ENCODE data around the gene LHFPL2.

The LHFPL2 gene

GRCh38 chr5:78543916-78544315 lies 104.7 kb downstream of the LHFPL2 start:
- no peak for DNase-seq (ENCODE audit: low spot score)

- DNase-seq (ENCODE audit: low spot score) = no peak
Measured at GRCh38 chr5:78543292-78543691, 105.3 kb downstream of the LHFPL2 start.

DNA sequence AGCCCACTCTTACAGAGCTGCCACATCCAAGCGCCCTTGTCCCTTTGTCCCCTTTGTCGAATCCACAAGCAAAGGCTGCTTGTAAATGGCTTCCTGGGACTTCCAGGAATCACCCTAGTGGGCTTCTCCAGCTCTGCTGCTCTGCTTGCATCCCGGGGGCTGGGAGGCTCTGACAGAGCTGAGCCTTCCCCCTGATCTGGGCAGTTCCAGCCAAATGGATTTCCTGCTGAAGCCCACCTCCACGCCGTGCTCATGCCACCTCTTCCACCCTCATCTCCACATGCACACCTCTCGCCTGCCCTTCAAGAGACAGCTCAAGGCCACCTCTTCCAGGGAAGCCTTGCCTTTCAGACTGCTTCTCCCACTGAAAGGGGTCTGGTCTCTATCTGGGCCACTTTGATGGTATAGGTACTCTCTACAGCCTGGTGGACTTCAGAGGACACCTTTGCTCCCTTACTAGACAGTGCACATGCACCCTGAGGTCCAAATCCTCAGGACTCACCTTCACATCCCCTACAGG lies 106.2 kb downstream of the LHFPL2 start:
- no peak for DNase-seq (ENCODE audit: low spot score)

- no peak for DNase-seq (ENCODE audit: low spot score)
Measured at GRCh38 chr5:78541086-78541654, 107.4 kb downstream of the LHFPL2 start.

GRCh38 chr5:78540335-78541085 lies 108.1 kb downstream of the LHFPL2 start:
- no peak for DNase-seq (ENCODE audit: low spot score)

DNA sequence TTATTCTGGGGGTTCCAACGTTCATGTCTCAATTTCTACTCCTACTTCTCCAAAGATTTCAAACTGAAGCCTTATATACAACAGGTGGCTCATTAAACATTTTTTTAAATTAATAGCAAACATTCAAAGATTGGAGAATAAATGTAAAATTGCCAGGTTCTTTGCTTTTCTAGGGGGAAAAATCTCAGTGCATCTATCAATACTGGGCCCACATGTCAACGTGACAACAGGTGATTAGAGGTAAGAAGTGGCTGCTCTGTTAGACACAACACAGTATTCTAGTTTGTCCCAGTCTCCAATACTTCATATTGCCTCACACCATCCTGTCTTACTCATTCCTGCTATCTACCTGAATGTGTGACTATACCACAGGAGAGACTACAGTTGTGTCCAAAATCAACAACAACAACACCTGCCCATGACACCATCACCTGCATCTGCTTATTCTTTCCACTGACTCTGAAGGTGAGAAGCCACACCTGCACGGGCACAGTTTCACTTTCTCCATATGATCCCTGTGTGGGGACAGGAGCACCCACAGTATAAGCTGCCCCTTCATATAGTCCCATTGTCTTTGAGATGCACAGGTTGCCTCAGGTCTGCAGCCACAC lies 110.2 kb downstream of the LHFPL2 start:
- DNase-seq (ENCODE audit: low spot score) = no peak

GRCh38 chr5:78537821-78538220 lies 110.8 kb downstream of the LHFPL2 start:
- peak; percentile 44 for DNase-seq (ENCODE audit: low spot score)

GRCh38 chr5:78537411-78537810 lies 111.2 kb downstream of the LHFPL2 start:
- no peak for DNase-seq (ENCODE audit: low spot score)

GRCh38 chr5:78536661-78537196 lies 111.8 kb downstream of the LHFPL2 start:
- DNase-seq (ENCODE audit: low spot score) = no peak

DNA sequence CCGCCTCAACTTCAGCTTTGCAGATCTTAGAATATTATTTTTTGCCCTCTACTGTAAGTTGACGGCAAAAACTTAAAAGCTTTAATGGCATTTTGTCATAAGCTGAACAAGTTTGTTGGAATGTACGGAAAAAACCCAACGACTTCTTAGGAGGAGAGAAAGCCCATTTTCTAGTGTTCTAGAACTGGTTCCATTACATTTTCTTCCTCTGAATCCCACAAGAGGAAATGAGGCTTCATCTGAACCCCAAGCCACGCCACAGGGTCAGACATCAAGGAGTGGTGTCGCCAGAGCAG lies 113.7 kb downstream of the LHFPL2 start:
- no peak for DNase-seq (ENCODE audit: low spot score)

- no peak for DNase-seq (ENCODE audit: low spot score)
Measured at GRCh38 chr5:78534148-78534904, 114.2 kb downstream of the LHFPL2 start.

DNA sequence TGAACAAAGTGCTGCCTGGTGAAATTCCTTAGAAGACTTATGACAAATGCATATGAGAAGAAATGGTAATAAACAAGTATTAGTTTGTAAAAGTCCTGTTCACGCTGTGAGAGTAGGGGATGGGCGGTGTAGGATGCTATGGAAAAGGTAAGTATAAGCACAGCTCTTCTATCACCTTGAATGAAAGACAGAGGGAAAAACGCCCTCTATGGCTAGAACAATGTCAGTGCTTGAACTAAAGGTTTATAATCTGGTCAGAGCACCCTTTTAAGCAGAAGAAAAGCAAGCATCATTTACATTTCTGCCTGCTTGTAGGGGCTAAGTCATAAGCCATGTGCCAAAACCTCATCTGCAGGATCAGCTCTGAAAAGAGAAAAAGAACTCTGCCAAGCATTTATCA lies 115.2 kb downstream of the LHFPL2 start:
- DNase-seq (ENCODE audit: low spot score) = no peak

DNA sequence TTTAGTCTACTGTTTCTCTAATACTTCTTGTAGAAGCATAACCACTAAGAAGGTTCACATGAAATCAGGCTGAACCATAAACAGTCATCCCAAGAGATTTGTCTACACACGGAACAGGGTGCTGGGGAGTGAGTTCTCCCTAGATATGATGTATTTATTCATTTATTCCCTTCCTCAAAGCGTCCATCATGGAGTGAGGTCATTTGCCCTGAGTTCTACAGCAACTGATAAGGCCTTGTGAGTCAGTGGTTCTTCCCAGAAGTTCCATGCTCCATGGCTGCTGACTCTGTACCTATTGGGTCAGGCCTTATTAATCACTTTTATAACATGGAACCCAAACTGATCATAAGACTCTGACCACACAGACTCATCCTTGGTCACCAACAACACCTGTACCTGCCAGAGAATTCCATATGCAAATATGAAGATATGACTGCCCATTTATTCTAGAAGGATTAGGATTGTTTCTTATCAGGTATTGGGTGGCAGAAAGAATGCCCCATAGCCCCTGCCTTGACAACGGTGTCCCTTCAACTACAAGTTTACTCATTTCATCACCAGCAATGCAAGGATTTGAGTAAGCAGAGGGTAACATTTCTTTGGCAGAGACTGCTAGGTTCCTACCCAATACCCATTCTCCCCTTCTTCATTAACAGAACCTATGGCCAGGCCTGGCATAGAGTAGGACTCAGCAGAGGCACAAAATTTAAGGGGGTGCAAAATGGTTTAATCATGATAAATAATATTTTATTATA lies 118.1 kb downstream of the LHFPL2 start:
- DNase-seq (ENCODE audit: low spot score) = no peak

DNA sequence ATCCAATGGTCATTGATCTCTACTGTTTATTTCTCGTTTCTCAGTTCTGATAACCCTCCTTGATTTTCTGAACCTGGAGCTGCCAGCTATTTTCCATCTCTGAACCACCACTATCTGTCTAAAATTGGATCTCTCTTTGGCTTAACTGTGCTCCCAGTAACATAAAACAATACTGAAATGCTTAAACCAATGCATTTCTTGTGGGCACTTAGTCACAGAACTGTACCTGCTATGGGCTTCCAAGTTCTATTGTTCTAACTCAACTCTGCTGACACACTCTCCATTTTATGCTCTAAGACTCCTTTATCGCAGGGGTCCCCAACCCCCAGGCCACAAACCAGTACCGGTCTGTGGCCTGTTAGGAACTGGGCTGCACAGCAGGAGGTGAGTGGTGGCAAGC lies 120.6 kb downstream of the LHFPL2 start:
- no peak for DNase-seq (ENCODE audit: low spot score)

- peak; percentile 74 for DNase-seq (ENCODE audit: low spot score)
Measured at GRCh38 chr5:78527054-78527859, 121.3 kb downstream of the LHFPL2 start.

DNA sequence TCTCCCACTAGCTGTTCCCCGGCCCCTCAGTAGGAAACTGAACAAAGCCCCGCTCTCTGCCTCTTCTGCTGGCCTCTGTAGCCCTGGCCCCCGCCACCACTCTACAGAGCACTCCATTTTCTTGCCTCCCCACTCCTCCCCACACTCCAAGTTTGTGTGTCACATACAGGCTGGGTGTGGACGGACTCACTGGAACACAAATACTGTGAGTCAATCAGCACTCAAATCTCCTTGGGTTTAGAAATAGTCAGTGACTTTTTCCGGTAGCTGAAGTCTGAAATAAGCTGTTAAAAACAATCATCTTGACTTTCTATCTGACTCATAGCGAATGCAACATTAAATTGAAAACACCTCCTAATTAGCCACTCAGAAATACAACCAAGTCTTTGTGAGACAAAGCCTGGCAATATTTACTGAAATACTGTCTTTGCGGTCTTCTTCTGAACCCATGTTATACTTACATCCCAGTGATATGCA lies 122.5 kb downstream of the LHFPL2 start:
- no peak for DNase-seq (ENCODE audit: low spot score)

- no peak for DNase-seq (ENCODE audit: low spot score)
Measured at GRCh38 chr5:78523314-78524193, 125.0 kb downstream of the LHFPL2 start.

DNA sequence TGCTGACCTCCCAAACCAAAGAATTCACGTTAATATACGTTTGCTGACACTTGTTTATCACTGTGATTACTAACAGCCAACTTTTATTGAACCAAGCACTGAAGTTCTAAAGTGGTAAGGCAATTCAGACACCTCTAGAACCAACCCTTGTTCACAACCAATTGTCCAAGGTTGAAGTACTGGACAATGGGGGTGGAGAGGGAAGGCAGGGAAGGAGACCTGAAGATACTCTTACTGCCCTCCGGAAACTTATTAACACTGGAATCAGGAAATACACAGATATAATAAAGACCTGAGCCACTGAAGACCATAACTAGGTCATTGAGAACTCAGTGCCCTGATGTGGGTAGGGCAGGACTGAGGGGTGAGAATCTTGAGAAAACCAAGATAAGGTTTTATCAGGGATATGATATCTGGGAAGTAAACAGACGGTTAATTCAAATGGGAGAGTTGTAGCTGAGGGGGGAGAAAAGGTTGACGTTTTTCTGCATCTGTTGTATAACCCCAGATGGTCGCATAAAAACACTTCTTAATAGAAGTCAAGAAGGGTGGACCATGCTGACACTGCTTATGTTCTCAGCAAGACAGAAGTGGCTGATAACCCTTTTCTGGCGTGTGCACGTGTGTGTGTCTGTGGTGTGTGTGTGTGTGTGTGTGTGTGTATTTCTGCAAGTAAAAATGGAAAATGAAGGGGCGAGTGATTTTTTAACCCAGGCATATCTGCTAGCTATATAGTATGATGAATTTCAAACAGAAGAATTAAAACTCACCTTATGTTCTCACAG lies 125.9 kb downstream of the LHFPL2 start:
- DNase-seq (ENCODE audit: low spot score) = no peak

- DNase-seq (ENCODE audit: low spot score) = no peak
Measured at GRCh38 chr5:78521455-78521854, 127.1 kb downstream of the LHFPL2 start.
